Kidney (tissue), 14 donors: ENCODE data around the gene TUBB4A. TPM values are rescaled to one million over a fixed set of nuclear protein-coding genes. Genes with fewer than 3 reads are reported as not detected.

Experiments
- DNase-seq, 5 donors: peaks; one replicate each; pipeline ENCODE4 v3.0.0-alpha.2; 2013 to 2020
- FAIRE-seq: peaks from 2 replicates; lab custom pipeline; 2012; peaks lifted over from hg19 to GRCh38; lab: Jason Lieb, UNC
- H3K27ac ChIP-seq, 2 donors: one replicate each; pipeline ENCODE4 v1.7.0; 2013; ENCODE audit warnings: low read depth in 2 of 2, low read length in 2 of 2, inconsistent platforms in 1 of 2
- H3K27me3 ChIP-seq: one replicate; pipeline ENCODE4 v1.7.1; 2013; ENCODE audit warnings: low read length, inconsistent platforms; ENCODE audit not compliant: control insufficient read depth, insufficient read depth
- H3K36me3 ChIP-seq, 3 donors: one replicate each; pipeline versions ENCODE4 v1.7.0 to v1.7.1; 2013; ENCODE audit warnings: low read length in 3 of 3, control low read depth in 1 of 3, inconsistent platforms in 1 of 3; ENCODE audit not compliant: insufficient read depth in 3 of 3, control insufficient read depth in 2 of 3
- H3K4me1 ChIP-seq, 3 donors: one replicate each; pipeline versions ENCODE4 v1.7.0 to v1.7.1; 2013; ENCODE audit warnings: low read length in 3 of 3, inconsistent platforms in 1 of 3, low read depth in 1 of 3; ENCODE audit not compliant: control insufficient read depth in 2 of 3, insufficient read depth in 2 of 3
- H3K4me3 ChIP-seq, 3 donors: one replicate each; pipeline versions ENCODE4 v1.7.0 to v1.8.1; 2013; ENCODE audit warnings: low read length in 3 of 3, control low read depth in 1 of 3, inconsistent platforms in 1 of 3
- H3K9ac ChIP-seq, 3 donors: one replicate each; pipeline versions ENCODE4 v1.7.0 to v1.7.1; 2013; ENCODE audit warnings: low read length in 3 of 3, control low read depth in 1 of 3, inconsistent platforms in 1 of 3
- H3K9me3 ChIP-seq, 3 donors: one replicate each; pipeline versions ENCODE4 v1.7.0 to v1.7.1; 2013; ENCODE audit warnings: low read length in 3 of 3, control low read depth in 1 of 3, inconsistent platforms in 1 of 3; ENCODE audit not compliant: control insufficient read depth in 2 of 3, insufficient read depth in 1 of 3
- CTCF ChIP-seq: IDR thresholded peaks from 3 replicates; pipeline ENCODE4 v1.5.1; 2012; ENCODE audit warnings: mild to moderate bottlenecking, moderate library complexity, borderline replicate concordance; ENCODE audit not compliant: insufficient read depth; ENCODE audit errors: extremely low read depth
- intact Hi-C: fragments of 100-400 bp; cut with DNase I; formaldehyde crosslinking; loops from one replicate; pipeline ENCODE4 v1.11.1; 2022
- polyA plus RNA-seq: library from polyadenylated mRNA; stranded (reverse); fragments of 350-450 nt; fragmentation: Illumina TruSeq; extraction: RNeasy Lipid Tissue Mini Kit (QIAGEN cat#74804); gene quantifications from one replicate; pipeline ENCODE4 v1.2.3, GENCODE V29; 2014; ENCODE audit warnings: low read depth, low replicate concordance; ENCODE audit not compliant: insufficient read depth
- total RNA-seq: library from RNA; stranded (reverse); fragmentation: NEBNext Ultra II Directional; extraction: Animal tissue kit (Norgen Biotek cat#: 25700); gene quantifications from one replicate; pipeline ENCODE4 v1.2.1, GENCODE V29; 2021
- donor health status: control.
- donor health status: control.
- donor health status: control.
- donor health status: control.
- donor health status: control.
- donor health status: DM: yes; HTN: yes; CAD: no.
- donor health status: Normal renal cell carcinoma (clear cell type).

TUBB4A gene
- total and polyA plus RNA-seq, 2 donors from 2014 or later, result 4.4 to 11.3 TPM

GRCh38 chr19:6451583-6452222 lies 50.4 kb downstream of the TUBB4A start:
- H3K4me3 ChIP-seq, result no peak overlapping the region
- no peaks in the 10 kb centered on the region for H3K4me1 ChIP-seq
- no peak overlapping the region for H3K9ac ChIP-seq
- no peak for DNase-seq
- H3K27me3 ChIP-seq, result no peaks in the 10 kb centered on the region
- no peaks in the 10 kb centered on the region for H3K9me3 ChIP-seq
- H3K36me3 ChIP-seq, result peaks cover 6 to 24% (median 12%) of the 10 kb centered on the region in 3 donors
- no peak for TF ChIP-seq CTCF
- H3K27ac ChIP-seq, result no peak overlapping the region
- intact Hi-C loops, result no loop called here
- no peak for FAIRE-seq

GRCh38 chr19:6450166-6450565 lies 51.9 kb downstream of the TUBB4A start:
- Histone ChIP-seq H3K4me3 (no peak overlapping the region), H3K9me3 (no peaks in the 10 kb centered on the region), H3K27ac (no peak overlapping the region), H3K27me3 (no peaks in the 10 kb centered on the region), H3K36me3 (peaks cover 6 to 21% (median 16%) of the 10 kb centered on the region in 3 donors), H3K9ac (no peak overlapping the region), H3K4me1 (no peaks in the 10 kb centered on the region)
- no peak for TF ChIP-seq CTCF
- FAIRE-seq (no peak), DNase-seq (no peak)
- intact Hi-C loops, result no loop called here

GRCh38 chr19:6448045-6448444 lies 54.1 kb downstream of the TUBB4A start:
- Histone ChIP-seq H3K27me3 (no peaks in the 10 kb centered on the region), H3K4me1 (no peaks in the 10 kb centered on the region), H3K9me3 (no peaks in the 10 kb centered on the region), H3K4me3 (no peak overlapping the region), H3K9ac (no peak overlapping the region), H3K36me3 (peaks cover 0 to 9% (median 2%) of the 10 kb centered on the region in 3 donors), H3K27ac (no peak overlapping the region)
- no peak for TF ChIP-seq CTCF
- intact Hi-C loops, result no loop called here
- DNase-seq, result no peak
- FAIRE-seq, result no peak
